WI38 (cell line): Measurements from ENCODE around the gene NPTX2.

Source experiments
- H3K4me3 ChIP-seq: 2 replicates; pipeline ENCODE4 v1.5.1; 2011; ENCODE audit warnings: low read depth, mild to moderate bottlenecking, control low read depth, low read length
- TF ChIP-seq, protein P1 (sequence below): IDR thresholded peaks from 2 replicates; pipeline ENCODE4 v1.5.1; 2012; ENCODE audit warnings: low read depth, mild to moderate bottlenecking, control low read depth, low read length

The NPTX2 gene

DNA sequence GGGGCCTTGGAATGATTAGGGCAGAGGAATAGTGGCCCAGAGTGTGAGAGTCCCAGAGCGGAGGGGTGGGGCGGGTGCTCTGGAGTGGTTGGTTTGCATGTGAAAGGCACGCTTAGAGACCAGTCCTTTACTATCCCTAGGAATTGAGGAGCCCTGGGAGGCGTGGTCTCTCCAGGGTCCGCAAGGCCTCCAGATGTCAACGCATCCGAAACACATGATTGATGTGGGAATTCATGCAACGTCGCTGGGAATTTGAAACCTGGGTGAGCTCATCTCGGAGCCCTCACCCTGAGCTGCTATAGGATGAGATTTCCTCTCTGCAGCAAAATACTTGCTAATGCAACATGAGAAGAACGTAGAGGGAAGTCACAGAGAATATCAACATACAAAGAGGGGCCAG lies 51.2 kb downstream of the NPTX2 start:
- TF ChIP-seq, protein P1, sequence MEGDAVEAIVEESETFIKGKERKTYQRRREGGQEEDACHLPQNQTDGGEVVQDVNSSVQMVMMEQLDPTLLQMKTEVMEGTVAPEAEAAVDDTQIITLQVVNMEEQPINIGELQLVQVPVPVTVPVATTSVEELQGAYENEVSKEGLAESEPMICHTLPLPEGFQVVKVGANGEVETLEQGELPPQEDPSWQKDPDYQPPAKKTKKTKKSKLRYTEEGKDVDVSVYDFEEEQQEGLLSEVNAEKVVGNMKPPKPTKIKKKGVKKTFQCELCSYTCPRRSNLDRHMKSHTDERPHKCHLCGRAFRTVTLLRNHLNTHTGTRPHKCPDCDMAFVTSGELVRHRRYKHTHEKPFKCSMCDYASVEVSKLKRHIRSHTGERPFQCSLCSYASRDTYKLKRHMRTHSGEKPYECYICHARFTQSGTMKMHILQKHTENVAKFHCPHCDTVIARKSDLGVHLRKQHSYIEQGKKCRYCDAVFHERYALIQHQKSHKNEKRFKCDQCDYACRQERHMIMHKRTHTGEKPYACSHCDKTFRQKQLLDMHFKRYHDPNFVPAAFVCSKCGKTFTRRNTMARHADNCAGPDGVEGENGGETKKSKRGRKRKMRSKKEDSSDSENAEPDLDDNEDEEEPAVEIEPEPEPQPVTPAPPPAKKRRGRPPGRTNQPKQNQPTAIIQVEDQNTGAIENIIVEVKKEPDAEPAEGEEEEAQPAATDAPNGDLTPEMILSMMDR, result no peak

DNA sequence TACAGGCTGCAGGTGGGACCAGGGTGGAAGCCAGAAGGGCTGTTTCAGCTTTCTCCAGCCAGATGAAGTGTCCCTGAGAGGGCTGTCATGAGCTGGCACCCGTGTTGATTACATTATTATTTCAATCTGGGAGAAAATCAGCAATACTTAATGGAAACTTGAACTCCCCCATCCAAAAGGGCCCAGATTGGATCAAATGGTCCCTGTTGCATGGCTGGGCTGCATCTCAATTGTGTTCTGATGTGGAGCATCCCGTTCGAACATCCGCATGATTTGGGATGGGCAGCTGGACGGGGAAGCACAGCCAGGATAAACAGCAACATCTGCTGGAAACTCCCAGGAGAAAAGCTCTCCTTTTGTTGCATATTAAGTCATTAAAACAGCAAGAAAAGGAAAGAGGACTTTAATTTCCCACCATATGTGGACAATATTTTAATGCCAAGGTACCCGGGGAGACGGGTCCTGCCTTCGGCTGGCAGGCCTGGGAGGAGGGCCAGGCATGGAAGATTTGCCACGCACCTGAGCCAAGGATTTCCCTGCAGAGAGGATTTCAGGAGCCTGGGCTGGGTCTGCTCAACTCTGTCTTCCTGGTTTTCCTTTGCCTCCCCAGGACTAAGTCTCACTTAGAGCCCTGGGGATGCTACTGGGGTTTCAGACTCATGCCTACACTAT lies 52.4 kb downstream of the NPTX2 start:
- no peak overlapping the region for H3K4me3 ChIP-seq
- TF ChIP-seq, protein P1, result no peak

More for the DNA sequence above, 51.2 kb downstream of the NPTX2 start:
- H3K4me3 ChIP-seq, result no peak overlapping the region

DNA sequence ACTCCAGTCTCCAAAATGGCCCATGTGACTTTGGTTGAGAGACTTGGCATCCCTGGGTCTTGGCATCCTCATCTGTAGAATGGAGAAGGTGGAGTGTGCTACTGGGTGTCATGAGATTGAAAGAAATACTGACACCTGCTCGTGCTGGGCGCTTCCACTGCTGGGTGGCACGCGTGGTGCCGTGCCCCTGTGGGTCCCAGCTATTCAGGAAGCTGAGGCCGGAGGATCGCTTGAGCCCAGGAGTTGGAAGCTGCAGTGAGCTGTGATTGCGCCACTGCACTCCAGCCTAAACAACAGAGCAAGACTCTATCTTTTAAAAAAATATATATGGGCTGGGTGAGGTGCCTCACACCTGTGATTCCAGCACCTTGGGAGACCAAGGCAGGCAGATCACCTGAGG lies 53.1 kb downstream of the NPTX2 start:
- TF ChIP-seq, protein P1, result no peak
- H3K4me3 ChIP-seq, result no peak overlapping the region

DNA sequence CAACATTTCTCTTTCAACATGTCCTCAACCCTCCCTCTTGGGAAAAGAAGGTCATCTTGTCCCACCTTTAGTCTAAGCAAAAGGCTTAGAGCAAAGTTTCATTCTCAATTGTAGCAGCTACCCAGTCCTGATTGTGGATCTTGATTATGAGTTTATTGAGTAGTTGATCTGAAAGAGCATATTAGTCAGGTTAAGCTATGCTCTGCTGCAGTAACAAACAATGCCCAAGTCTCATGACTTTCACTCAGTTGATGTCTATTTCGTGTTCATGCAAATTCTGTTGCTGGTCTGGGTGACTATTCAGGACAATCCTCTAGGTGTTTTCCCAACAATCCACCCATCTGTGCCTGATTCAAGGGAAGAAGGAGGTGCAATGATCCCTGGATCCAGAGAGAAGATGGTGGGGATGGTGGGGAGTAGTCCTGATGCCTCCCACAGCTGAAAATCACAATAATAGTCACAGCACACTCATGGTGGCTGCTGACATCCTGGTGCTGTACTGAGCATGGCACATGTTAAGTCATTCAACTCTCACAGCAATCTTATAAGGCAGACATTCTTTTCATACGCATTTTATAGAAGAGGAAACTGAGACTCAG lies 54.7 kb downstream of the NPTX2 start:
- TF ChIP-seq, protein P1, result no peak

DNA sequence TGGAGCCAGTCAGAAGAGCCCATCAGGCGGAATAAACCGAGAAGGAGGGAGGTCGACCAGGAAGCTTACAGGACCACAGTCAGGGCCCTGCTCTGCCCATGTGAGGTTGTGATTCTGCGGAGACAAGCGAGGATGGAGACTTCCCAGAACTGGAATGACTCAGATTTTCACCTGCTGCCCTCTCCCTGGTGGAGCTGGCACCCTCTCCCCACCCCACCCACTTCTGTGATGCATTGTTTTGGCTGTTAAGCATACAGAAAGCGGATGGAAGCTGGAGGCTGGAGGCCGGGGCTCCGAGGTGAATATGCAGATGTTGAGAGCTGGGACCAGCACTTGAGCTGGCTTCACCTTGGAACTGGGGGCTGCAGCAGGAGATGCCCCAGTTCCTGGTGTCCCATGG lies 57.4 kb downstream of the NPTX2 start:
- TF ChIP-seq, protein P1, result no peak
- H3K4me3 ChIP-seq, result no peak overlapping the region

More for the DNA sequence above, 54.7 kb downstream of the NPTX2 start:
- H3K4me3 ChIP-seq, result no peak overlapping the region

DNA sequence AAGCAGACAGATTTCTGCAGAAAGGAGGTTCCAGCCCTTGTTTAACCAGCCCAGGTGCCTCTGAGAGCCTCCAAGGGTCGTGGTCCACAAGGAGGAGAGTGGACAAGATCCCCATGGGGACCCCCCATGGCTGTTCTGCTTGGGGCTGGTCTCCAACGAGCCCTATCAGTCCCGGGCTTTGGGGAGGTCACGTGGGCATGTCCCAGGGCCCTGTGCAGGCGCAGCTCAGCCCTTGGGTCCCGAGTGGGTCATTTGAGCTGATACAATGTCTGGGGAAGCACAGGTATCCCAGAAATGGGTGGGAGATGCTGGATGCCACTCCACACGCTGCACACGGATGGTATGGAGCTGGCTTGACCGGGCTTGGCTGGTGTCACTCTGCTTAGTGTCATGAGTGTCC lies 57.8 kb downstream of the NPTX2 start:
- TF ChIP-seq, protein P1, result no peak
- no peak overlapping the region for H3K4me3 ChIP-seq

DNA sequence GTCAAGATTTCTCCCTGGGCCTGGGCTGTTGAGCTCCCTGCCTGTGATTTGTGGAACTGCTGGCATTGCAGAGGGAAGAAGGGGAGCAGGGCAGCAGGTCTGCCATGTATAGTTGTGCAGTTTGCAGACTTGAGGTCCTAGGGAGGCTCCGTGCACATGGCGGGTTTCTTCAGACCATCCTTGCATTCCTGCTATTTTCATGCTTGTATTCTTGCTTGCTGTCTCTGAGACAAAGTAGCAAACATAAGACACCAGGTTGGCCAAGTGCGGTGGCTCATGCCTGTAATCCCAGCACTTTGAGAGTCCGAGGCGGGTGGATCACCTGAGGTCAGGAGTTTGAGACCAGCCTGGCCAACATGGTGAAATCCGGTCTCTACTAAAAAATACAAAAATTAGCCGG lies 61.1 kb downstream of the NPTX2 start:
- TF ChIP-seq, protein P1, result no peak

More for the DNA sequence above, 61.1 kb downstream of the NPTX2 start:
- H3K4me3 ChIP-seq, result no peak overlapping the region
